ENCODE measurements around the gene TMEM170B. TPM values are rescaled to one million over a fixed set of nuclear protein-coding genes. Genes with fewer than 3 reads are reported as not detected.

The TMEM170B gene
- total and polyA plus RNA-seq, 12 donors: 1.1 to 7.5 (median 4.6) TPM

DNA sequence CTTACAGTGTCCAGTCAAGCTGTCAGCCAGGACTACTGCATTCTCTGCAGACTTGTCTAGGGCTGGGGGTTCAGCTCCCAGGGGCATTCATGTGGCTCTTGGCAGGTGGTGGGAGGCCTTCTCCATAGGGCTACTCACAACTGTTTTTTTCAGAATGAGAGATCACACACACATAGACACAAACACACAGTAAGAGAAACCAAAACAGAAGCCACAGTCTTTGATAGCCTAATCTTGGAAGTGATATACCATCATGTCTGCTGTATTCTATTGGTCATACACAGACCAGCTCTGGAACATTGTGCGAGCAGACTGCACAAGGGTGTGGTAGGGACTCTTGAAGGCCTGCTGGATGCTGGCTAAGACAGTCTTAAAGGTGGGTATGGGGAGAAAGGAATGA lies 13.5 kb downstream of the TMEM170B start:
- no peak for DNase-seq
- Histone ChIP-seq H3K27ac (no peak overlapping the region), H3K4me3 (no peak overlapping the region), H3K9me3 (replicated peaks in 1 of 3) (peaks cover 0 to 8% (median 0%) of the 10 kb centered on the region in 3 donors), H3K36me3 (replicated peaks in 1 of 2) (no peaks in the 10 kb centered on the region), H3K4me1 (replicated peaks in 1 of 2) (no peaks in the 10 kb centered on the region), H3K27me3 (no peaks in the 10 kb centered on the region)
- TF ChIP-seq, protein P1, sequence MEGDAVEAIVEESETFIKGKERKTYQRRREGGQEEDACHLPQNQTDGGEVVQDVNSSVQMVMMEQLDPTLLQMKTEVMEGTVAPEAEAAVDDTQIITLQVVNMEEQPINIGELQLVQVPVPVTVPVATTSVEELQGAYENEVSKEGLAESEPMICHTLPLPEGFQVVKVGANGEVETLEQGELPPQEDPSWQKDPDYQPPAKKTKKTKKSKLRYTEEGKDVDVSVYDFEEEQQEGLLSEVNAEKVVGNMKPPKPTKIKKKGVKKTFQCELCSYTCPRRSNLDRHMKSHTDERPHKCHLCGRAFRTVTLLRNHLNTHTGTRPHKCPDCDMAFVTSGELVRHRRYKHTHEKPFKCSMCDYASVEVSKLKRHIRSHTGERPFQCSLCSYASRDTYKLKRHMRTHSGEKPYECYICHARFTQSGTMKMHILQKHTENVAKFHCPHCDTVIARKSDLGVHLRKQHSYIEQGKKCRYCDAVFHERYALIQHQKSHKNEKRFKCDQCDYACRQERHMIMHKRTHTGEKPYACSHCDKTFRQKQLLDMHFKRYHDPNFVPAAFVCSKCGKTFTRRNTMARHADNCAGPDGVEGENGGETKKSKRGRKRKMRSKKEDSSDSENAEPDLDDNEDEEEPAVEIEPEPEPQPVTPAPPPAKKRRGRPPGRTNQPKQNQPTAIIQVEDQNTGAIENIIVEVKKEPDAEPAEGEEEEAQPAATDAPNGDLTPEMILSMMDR (IDR thresholded peaks at IDR 0.05): no peak
- no peak for TF ChIP-seq POLR2A (IDR thresholded peaks at IDR 0.05)
- WGBS, 4 donors: 88 to 94% (median 92%) methylated on average over 1 of the region's 1 CpG
- intact Hi-C loops (cut with DNase I): no loop called here

DNA sequence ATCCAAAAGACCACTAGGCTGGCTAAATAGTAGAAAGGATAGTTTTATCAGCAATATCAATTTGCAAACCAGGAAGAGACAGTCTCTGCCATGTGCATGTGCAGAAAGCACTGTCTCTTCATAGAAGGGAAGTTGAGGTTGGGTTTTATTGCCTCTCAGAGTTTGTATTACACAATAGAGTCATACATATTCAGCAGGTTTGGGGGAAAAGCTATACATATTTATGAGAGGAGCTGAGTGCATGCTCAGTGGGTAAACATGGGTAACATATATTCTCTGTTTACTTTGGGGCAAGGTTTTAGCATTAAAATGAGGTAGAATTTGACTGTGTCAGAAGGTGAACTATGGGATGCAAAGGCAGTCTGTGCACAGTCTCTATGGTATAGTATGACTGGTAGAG lies 14.9 kb downstream of the TMEM170B start:
- Histone ChIP-seq H3K36me3 (replicated peaks in 1 of 2) (no peaks in the 10 kb centered on the region), H3K4me3 (no peak overlapping the region), H3K27ac (no peak overlapping the region), H3K4me1 (replicated peaks in 1 of 2) (no peaks in the 10 kb centered on the region), H3K27me3 (no peaks in the 10 kb centered on the region), H3K9me3 (replicated peaks in 1 of 3) (peaks cover 0 to 8% (median 0%) of the 10 kb centered on the region in 3 donors)
- TF ChIP-seq POLR2A (IDR thresholded peaks at IDR 0.05): no peak
- TF ChIP-seq, protein P1 (IDR thresholded peaks at IDR 0.05): no peak
- DNase-seq: no peak
- intact Hi-C loops (cut with DNase I): no loop called here

DNA sequence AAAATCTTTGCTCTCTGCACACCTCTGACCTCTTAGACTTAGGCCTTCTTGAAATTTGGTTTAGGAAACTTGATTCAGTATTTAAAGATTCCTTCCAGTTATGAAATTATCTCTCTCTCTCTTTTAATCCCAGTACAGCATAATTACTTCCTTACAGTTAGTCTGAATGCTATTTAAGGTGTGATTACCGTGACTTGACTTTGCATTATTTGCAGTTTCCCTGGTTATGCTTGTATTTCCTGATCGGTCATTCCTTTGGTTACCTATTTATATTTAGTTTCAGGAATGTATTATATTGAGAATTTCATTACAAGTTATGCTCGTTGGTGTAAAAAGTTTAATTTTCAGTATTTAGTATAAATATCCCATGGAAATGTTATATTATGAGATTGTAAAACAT lies 16.3 kb downstream of the TMEM170B start:
- Histone ChIP-seq H3K9me3 (replicated peaks in 1 of 3) (peaks cover 0 to 8% (median 0%) of the 10 kb centered on the region in 3 donors), H3K27me3 (no peaks in the 10 kb centered on the region), H3K4me3 (no peak overlapping the region), H3K4me1 (replicated peaks in 1 of 2) (no peaks in the 10 kb centered on the region), H3K36me3 (replicated peaks in 1 of 2) (no peaks in the 10 kb centered on the region), H3K27ac (no peak overlapping the region)
- DNase-seq: no peak
- TF ChIP-seq, protein P1 (IDR thresholded peaks at IDR 0.05): no peak
- no peak for TF ChIP-seq POLR2A (IDR thresholded peaks at IDR 0.05)
- 77 to 89% (median 84%) methylated on average over 3 of the region's 3 CpGs for WGBS, 4 donors
- intact Hi-C loops (cut with DNase I): no loop called here

DNA sequence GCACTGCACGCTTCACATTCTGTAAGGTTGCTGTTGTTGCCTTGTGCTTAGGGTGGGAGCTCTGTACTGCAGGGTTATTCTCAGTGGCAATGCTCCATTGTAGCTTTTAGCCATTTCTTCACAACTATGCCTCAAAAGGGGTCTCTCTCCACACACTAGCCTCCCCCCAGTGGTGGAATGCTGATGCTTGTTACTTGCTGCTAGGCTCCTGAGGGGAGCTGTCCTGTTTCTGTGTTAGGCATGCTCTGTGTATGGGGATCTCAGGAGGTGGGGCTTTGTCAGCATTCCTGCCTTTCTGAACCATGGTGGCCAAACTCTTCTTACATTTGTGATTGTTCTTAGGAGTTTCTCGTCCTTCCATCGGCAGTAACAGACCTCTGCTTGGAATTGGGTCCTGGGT lies 18.8 kb downstream of the TMEM170B start:
- 96 to 100% (median 100%) methylated on average over 3 of the region's 3 CpGs for WGBS, 4 donors
- H3K4me1 ChIP-seq (replicated peaks in 1 of 2): no peaks in the 10 kb centered on the region
- H3K27ac ChIP-seq: no peak overlapping the region
- H3K27me3 ChIP-seq: no peaks in the 10 kb centered on the region
- H3K36me3 ChIP-seq (replicated peaks in 1 of 2): no peaks in the 10 kb centered on the region
- H3K4me3 ChIP-seq: no peak overlapping the region
- TF ChIP-seq, protein P1 (IDR thresholded peaks at IDR 0.05): no peak
- no peak for TF ChIP-seq POLR2A (IDR thresholded peaks at IDR 0.05)
- intact Hi-C loops (cut with DNase I): no loop called here
- DNase-seq: no peak
- H3K9me3 ChIP-seq (replicated peaks in 1 of 3): peaks cover 0 to 8% (median 0%) of the 10 kb centered on the region in 3 donors
